Lower leg skin (tissue), 3 donors: ENCODE results near the gene KCNH8.

Experiments used
- POLR2A ChIP-seq, 2 donors: fragments of 450-650 bp; IDR thresholded peaks; one replicate each; pipeline ENCODE4 v1.6.1; 2016 to 2017; ENCODE audit warnings: antibody characterized with exemption in 2 of 2, mild to moderate bottlenecking in 1 of 2, moderate library complexity in 1 of 2
- TF ChIP-seq, protein P1 (sequence below), 3 donors: fragments of 450-650 bp; IDR thresholded peaks; one replicate each; pipeline ENCODE4 v1.5.1; 2016; ENCODE audit warnings: antibody characterized with exemption in 3 of 3, mild to moderate bottlenecking in 3 of 3, moderate library complexity in 2 of 3

DNA sequence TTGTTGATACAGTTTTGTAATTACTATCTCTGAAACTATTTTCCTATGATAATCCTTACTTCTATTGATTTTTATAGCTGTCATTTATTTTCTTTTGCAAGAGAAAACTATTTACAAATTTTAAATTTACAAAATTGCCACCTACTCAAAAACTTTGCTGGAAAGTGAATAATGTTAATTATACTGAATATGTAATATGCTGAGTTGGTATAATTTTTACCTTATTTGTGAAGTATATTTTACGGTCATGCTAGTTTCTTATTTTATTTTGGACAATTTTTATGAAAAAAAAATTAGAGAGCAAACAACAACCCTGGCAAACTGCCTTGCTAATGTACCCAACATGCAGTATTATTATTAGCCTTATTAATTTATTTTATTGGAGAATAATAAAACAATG lies 2.9 kb downstream of the KCNH8 start:
- no peak for TF ChIP-seq POLR2A (IDR thresholded peaks at IDR 0.05)
- TF ChIP-seq, protein P1, sequence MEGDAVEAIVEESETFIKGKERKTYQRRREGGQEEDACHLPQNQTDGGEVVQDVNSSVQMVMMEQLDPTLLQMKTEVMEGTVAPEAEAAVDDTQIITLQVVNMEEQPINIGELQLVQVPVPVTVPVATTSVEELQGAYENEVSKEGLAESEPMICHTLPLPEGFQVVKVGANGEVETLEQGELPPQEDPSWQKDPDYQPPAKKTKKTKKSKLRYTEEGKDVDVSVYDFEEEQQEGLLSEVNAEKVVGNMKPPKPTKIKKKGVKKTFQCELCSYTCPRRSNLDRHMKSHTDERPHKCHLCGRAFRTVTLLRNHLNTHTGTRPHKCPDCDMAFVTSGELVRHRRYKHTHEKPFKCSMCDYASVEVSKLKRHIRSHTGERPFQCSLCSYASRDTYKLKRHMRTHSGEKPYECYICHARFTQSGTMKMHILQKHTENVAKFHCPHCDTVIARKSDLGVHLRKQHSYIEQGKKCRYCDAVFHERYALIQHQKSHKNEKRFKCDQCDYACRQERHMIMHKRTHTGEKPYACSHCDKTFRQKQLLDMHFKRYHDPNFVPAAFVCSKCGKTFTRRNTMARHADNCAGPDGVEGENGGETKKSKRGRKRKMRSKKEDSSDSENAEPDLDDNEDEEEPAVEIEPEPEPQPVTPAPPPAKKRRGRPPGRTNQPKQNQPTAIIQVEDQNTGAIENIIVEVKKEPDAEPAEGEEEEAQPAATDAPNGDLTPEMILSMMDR (IDR thresholded peaks at IDR 0.05): no peak
